ENCODE results near the gene JUNB.

The JUNB gene

GRCh38 chr19:12842511-12842910 is 51.2 kb downstream of the JUNB start:
- no peak for DNase-seq (ENCODE audit: low spot score)

All from LoVo (cell line).